Measurements from ENCODE around the gene KLC4.

GRCh38 chr6:43036712-43037111 is 22.7 kb upstream of the KLC4 start:
- TF ChIP-seq YY1 (IDR thresholded peaks at IDR 0.05; ENCODE audit: insufficient read depth, insufficient read length) (no peak), ZNF274 (IDR thresholded peaks at IDR 0.05; ENCODE audit: low read depth, low read length) (no peak)
